Left forelimb (tissue), 1 donor: Measurements from ENCODE around the gene PAX5.

Experiments used
- DNase-seq: peaks from one replicate; pipeline ENCODE4 v3.0.0-alpha.2; 2018; ENCODE audit warnings: low spot score

PAX5 gene

GRCh38 chr9:36808251-36808650, 225.8 kb downstream of the PAX5 start:
- no peak for DNase-seq

DNA sequence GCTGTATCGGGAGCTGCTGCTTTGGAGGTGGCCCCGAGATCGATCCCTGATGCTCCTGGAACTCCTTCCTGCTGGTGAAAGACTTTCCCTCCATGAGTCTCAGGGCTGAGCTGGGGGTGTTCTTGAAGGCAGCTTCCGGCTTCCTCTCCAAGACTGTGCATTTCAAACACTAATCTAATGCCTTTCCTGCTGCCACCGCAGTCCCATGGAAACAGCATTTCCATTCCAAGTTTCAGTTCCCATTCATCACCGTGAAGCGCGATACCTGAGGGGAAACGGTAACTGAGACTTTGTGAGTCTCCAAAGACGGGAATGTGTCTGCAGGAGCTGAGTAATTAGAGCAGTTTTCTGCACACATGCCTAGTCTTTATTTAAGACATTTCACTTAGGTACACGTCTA, 230.1 kb downstream of the PAX5 start:
- no peak for DNase-seq

GRCh38 chr9:36802201-36802920, 231.7 kb downstream of the PAX5 start:
- no peak for DNase-seq

DNA sequence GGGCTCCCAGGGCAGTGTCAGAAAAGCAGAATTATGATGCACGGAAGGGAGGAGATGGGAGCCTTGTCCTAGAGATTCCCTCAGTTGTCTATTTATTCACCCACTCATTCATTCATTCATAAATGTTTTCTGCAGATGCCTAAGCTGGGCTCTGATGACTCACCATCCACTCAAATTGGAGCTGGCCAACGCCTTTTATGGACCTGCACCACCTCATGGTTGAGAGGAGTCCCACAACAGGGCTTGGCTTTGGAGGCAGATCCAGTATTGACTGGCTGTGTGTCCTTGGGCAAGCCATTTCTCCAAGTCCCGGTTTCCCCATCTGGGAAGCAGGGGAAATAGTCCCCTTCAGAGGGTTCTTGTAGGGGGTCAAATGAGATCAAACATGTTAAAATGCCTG, 233.6 kb downstream of the PAX5 start:
- DNase-seq = no peak

- DNase-seq = no peak
Observed at GRCh38 chr9:36798350-36799065, 235.6 kb downstream of the PAX5 start.

DNA sequence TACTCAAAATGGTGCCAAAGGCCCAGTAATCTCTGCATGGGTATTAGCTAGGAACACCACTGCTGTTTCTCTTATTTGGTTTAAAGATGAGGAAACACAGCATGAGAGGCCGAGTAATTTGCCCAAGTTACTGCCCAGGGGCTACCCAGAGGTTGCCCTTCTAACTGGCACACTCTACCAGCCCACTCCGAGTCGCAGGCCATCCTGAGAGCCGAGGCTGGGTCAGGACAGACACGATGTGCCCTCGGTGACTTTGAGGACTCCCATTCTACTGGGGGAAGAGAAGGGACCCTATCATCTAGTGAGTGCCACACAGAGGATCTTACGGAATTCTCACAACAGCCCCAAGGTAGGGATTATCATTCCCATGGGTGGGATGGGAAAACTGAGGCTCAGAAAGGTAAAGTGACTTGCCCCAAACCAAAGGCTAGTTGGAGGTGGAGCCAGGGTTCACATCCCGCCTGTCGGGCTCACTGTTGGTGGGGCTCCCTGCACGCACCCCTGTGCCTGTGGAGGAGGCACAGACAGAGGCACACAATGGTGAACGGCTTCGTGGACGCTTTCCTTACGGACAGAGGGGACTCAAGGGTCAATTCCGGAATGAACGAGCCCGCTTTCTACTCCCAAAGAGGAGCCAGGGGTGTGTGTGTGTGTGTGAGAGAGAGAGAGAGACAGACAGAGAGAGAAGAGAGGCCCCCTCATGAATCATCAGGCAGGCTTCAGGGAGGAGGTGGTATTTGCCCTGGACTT, 236.4 kb downstream of the PAX5 start:
- DNase-seq = no peak

- DNase-seq = no peak
Observed at GRCh38 chr9:36796671-36797419, 237.2 kb downstream of the PAX5 start.

DNA sequence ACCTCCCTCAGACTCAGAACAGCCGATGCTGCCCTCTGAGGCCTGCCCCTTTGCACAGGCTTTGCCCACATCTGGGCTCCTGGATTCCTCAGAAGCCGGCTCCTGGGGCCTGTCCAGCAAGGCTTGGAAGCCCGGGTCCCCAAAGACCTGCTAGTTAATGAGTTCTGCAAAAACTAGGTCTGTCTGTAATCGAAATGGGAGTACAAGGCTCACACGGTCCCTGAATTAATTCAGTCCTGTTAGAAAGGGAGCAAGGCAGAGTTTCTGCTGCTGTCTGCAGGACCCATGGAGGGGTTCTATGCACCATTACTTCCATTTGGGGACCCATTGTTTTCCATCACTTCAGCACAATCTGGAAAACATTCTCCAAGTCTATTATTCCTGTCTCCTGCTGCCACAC, 239.6 kb downstream of the PAX5 start:
- DNase-seq = no peak

- no peak for DNase-seq
Observed at GRCh38 chr9:36793277-36793676, 240.8 kb downstream of the PAX5 start.

DNA sequence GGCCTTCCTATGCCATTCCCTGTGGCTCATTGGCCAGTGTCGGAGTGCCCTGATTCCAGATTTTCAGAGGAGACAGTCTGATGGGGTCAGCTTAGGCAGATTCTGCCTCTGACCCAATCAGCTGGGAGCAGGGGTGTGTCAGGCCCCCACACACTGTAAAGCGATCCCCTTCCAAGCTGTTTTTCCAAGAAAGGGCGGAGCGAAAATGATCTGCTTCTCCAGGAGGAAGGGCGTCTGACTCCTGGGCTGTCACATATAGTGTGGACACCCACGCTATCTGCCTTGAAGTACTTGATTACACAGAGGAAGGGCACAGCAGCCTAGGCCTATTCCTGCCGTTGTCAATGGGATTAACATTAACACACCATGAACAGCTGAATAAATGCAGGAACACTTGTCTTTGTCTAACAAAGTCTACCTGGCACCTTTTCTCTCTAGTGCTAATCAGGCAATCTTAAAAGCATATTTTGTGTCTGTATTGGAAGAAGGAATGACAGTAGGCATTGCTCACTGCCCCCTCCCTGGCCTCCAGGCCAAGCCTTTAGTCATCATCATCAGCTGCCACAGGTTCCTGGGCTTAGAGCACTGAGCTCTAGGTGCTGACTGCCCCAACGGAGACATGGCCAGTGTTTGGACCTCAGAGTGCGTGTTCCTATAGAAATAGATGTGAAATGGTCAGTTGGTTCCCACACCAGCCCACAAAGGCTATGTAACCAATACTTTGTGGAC, 242.7 kb downstream of the PAX5 start:
- no peak for DNase-seq

- DNase-seq = no peak
Observed at GRCh38 chr9:36789886-36790285, 244.2 kb downstream of the PAX5 start.

GRCh38 chr9:36788534-36788933, 245.5 kb downstream of the PAX5 start:
- DNase-seq = no peak

GRCh38 chr9:36787709-36788108, 246.4 kb downstream of the PAX5 start:
- no peak for DNase-seq
